ENCODE measurements around the gene ARHGEF40.
A peak's percentile ranks its signal among the peaks of the same experiment; 100 is the strongest.

DNA sequence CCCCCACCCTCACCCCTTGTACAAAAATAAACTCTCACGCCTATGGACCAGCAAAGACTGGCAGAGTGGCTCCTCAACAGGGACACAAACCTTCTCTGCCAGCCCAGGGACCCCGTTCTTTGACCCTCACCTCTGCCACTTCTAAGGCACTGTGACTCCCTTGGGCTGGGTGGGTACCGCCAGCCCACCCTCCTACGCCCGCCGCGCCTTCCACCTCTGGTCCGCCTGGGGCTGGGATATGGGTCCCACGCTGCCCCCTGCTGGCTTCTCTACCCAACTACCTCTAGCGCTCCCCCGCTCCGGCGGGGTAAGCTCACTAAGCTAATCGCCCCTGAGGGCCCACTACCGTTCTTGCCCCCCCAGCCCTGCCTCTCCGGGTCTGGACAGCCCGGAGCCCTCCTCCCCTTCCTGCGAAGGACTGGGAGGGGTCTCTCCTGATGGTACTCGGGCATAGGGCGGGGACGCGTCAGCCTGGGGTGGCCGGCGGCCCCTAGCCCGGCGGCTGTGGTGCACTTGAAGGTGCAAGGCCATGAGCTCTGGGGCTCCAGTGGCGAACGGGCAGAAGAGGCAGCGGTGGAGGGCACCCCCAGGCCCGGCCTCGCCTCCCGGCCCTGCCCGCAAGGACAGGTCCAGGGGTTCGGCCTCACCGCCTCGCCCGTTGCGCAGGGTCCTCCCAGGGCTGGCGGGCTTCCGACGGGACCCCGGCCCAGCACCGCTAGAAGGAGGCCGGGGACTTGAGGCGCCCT, 20.3 kb downstream of the ARHGEF40 start:
- peak; percentile 64 for TF ChIP-seq CTCF (IDR thresholded peaks at IDR 0.05; ENCODE audit: borderline replicate concordance, extremely low read depth, low read length, poor library complexity, severe bottlenecking)
- TF ChIP-seq EZH2 (IDR thresholded peaks at IDR 0.05; ENCODE audit: borderline replicate concordance, low read depth, low read length, severe bottlenecking) = no peak
